Heart right ventricle (tissue), 16 donors: ENCODE measurements around the gene SLFN14. TPM values are rescaled to one million over a fixed set of nuclear protein-coding genes. Genes with fewer than 3 reads are reported as not detected.
A peak's percentile ranks its signal among the peaks of the same experiment; 100 is the strongest.

ENCODE experiments used
- ATAC-seq, 8 donors: fragments of 200-7000 bp; cut with Tn5 transposase; one replicate each; pipeline ENCODE4 v1.9.1; 2020; ENCODE audit warnings: mild to moderate bottlenecking in 8 of 8, moderate library complexity in 8 of 8, moderate number of reproducible peaks in 1 of 8
- DNase-seq, 2 donors: peaks; one replicate each; pipeline ENCODE4 v3.0.0-alpha.2; 2020
- H3K27ac ChIP-seq, 10 donors: fragments of 200-600 bp; sonication (generic) in 2 of 10; one replicate each; pipeline versions ENCODE4 v1.5.0 to v1.8.0; 2020 to 2022; ENCODE audit warnings: mild to moderate bottlenecking in 3 of 10
- H3K27me3 ChIP-seq, 7 donors: fragments of 200-600 bp; one replicate each; pipeline ENCODE4 v1.8.0; 2021 to 2022; ENCODE audit warnings: mild to moderate bottlenecking in 2 of 7
- H3K36me3 ChIP-seq, 9 donors: fragments of 200-600 bp; sonication (generic) in 1 of 9; one replicate each; pipeline versions ENCODE4 v1.5.0 to v1.8.0; 2020 to 2022; ENCODE audit warnings: mild to moderate bottlenecking in 2 of 9
- H3K4me1 ChIP-seq, 9 donors: fragments of 200-600 bp; sonication (generic) in 1 of 9; one replicate each; pipeline versions ENCODE4 v1.5.0 to v1.8.0; 2020 to 2022; ENCODE audit warnings: mild to moderate bottlenecking in 4 of 9
- H3K4me3 ChIP-seq, 10 donors: fragments of 200-600 bp; sonication (generic) in 2 of 10; one replicate each; pipeline versions ENCODE4 v1.5.0 to v1.8.0; 2020 to 2022; ENCODE audit warnings: mild to moderate bottlenecking in 7 of 10, moderate library complexity in 2 of 10
- H3K9me3 ChIP-seq, 11 donors: fragments of 200-600 bp in 10 of 11; sonication (generic) in 2 of 11; one replicate each; pipeline versions ENCODE4 v1.5.0 to v1.8.0; 2013 to 2022; ENCODE audit warnings: mild to moderate bottlenecking in 2 of 11, control low read depth in 1 of 11, moderate library complexity in 1 of 11
- WGBS, 2 donors: extraction: QIAGEN DNeasy Blood & Tissue Kit; methylation state at CpG; one replicate each; pipeline ENCODE4 v1.1.7; 2013; ENCODE audit warnings: inconsistent platforms in 1 of 2; 5-methylcytosine and 5-hydroxymethylcytosine counted together
- intact Hi-C, 10 donors: fragments of 100-400 bp; cut with DNase I; formaldehyde crosslinking; loops; one replicate each; pipeline versions ENCODE4 v1.11.1 to v1.14.2; 2022
- polyA plus RNA-seq, 2 donors: library from polyadenylated mRNA; stranded (reverse); fragments of 200-250 nt; gene quantifications; one replicate each; pipeline ENCODE4 v1.2.3, GENCODE V29; 2013
- total RNA-seq, 10 donors: library from RNA; stranded (reverse); fragmentation: NEBNext Ultra II Directional in 3 of 10; extraction: Animal tissue kit (Norgen Biotek cat#: 25700) in 3 of 10; gene quantifications; one replicate each; pipeline versions ENCODE4 v1.2.1 to v1.2.4, GENCODE V29; 2021 to 2023
- TF ChIP-seq, protein P1 (sequence below), 9 donors: fragments of 200-600 bp; sonication (generic) in 2 of 9; IDR thresholded peaks; one replicate each; pipeline versions ENCODE4 v1.5.0 to v1.8.0; 2021 to 2022; ENCODE audit warnings: antibody characterized with exemption in 9 of 9, mild to moderate bottlenecking in 5 of 9, moderate library complexity in 1 of 9
- donor health status: Arrhythmogenic right ventricular cardiomyopathy.
- donor health status: ischemic (EF 13 %, LVEDD 7.1; RV severe dilation, severe dysfunction).
- donor health status: healthy with polysubstance abuse.
- donor health status: DM: no; HTN: yes; CAD: no.
- donor health status: DM: no; HTN: no; CAD: no.
- donor health status: ischemic (EF 25% LVEDD 6.9; RV normal size, moderate dysfunction).
- donor health status: ischemic (EF 25% LVEDD 5.7; RV mildly dilated, moderate dysfunction).
- donor health status: healthy.
- donor health status: DM: yes; HTN: yes; CAD: no.
- donor health status: Ischemic cardiomyopathy.
- donor health status: ischemic (EF 35%, LVEDD 5.7; RV mildly dilated, moderate dysfunction).
- donor health status: nonischemic (EF 11% LVEDD 7.7; RV severe dilation, severe dysfunction).
- donor health status: DM: yes; HTN: yes; CAD: no.
- donor health status: PGD.
- donor health status: ischemic (EF 29% LVEDD 5.4; RV normal size, mild dysfunction).
- donor health status: nonischemic (EF 23%, LVEDD 6.1; RV moderate dilation, normal function).

Gene SLFN14
- total and polyA plus RNA-seq, 12 donors: 0.09 TPM; not detected in 11

DNA sequence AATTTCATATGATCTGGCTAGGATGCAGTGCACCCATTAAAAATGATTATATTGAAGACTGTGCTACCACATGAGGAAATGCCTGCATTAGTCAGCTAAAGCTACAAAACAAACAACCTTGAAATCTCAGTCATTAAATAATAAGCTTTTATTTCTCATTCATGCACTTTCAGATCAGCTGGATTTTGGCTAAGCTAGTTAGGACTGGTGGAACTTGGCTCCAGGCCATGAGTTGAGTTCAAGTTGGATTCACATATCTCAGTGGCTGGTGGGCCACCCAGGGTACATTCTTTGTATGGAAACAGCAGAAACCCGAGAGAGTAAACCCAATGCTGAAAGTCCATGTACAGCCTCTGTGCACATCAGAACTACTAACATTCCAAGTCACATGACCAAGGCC, 16.8 kb downstream of the SLFN14 start:
- WGBS, 2 donors: 64 to 77% methylated on average over 1 of the region's 1 CpG
- ATAC-seq: no peak
- Histone ChIP-seq H3K4me3 (no peak overlapping the region), H3K27ac (no peak overlapping the region), H3K4me1 (peaks cover 3 to 58% (median 21%) of the 10 kb centered on the region in 9 donors), H3K27me3 (no peaks in the 10 kb centered on the region), H3K36me3 (no peaks in the 10 kb centered on the region), H3K9me3 (no peaks in the 10 kb centered on the region)
- TF ChIP-seq, protein P1, sequence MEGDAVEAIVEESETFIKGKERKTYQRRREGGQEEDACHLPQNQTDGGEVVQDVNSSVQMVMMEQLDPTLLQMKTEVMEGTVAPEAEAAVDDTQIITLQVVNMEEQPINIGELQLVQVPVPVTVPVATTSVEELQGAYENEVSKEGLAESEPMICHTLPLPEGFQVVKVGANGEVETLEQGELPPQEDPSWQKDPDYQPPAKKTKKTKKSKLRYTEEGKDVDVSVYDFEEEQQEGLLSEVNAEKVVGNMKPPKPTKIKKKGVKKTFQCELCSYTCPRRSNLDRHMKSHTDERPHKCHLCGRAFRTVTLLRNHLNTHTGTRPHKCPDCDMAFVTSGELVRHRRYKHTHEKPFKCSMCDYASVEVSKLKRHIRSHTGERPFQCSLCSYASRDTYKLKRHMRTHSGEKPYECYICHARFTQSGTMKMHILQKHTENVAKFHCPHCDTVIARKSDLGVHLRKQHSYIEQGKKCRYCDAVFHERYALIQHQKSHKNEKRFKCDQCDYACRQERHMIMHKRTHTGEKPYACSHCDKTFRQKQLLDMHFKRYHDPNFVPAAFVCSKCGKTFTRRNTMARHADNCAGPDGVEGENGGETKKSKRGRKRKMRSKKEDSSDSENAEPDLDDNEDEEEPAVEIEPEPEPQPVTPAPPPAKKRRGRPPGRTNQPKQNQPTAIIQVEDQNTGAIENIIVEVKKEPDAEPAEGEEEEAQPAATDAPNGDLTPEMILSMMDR (IDR thresholded peaks at IDR 0.05): no peak
- intact Hi-C loops: loop anchor here in 2 of 10 donors (5.0 kb wide), 1 partner anchor 372 kb away; no protein-coding TSS in a partner anchor
- DNase-seq: no peak

DNA sequence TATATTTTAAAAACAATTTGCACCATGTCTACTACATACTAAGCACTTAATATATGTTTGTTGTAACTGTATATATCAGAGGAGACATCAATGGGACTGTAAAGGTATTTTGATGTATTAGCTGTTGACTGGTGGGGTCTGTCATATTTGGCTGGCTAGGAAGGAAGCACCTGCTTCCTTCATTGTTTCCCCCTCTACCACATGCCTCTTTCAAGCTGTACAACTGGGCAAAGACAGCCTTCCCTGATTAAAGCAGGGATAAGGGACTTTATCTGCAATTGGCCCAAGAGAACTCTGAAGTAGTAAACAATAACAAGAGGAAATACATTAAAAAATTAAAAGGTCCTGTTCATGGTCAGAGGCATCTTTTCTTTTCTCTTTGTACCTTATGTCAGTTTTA, 17.6 kb downstream of the SLFN14 start:
- Histone ChIP-seq H3K4me1 (peaks cover 3 to 64% (median 26%) of the 10 kb centered on the region in 9 donors), H3K36me3 (no peaks in the 10 kb centered on the region), H3K27ac (peak overlapping the region in 1 of 10 donors; percentile 0), H3K4me3 (no peak overlapping the region), H3K9me3 (no peaks in the 10 kb centered on the region), H3K27me3 (no peaks in the 10 kb centered on the region)
- DNase-seq (no peak), ATAC-seq (no peak)
- intact Hi-C loops: loop anchor here in 2 of 10 donors (5.0 kb wide), 1 partner anchor 371 kb away; no protein-coding TSS in a partner anchor
- TF ChIP-seq, protein P1 (IDR thresholded peaks at IDR 0.05): no peak

DNA sequence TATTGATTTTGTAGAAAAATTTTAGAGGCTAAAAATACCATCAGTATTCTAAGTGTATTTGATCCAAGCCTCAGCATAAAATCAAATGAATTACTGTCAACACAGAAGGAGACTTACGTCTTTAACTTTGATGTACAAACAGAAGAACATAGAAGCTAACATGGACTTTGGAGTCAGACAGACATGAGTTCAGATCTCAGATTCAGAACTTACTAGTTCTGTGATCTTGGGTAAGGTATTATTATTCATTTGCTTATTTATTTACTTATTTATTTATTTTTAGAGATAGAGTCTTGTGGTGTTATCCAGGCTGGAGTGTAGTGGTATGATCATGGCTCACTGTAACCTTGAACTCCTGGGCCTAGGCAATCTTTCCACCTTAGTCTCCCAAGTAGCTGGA, 19.2 kb downstream of the SLFN14 start:
- Histone ChIP-seq H3K4me1 (peaks cover 3 to 72% (median 39%) of the 10 kb centered on the region in 9 donors), H3K36me3 (no peaks in the 10 kb centered on the region), H3K27ac (peak overlapping the region; percentile 4 to 88 (median 71)), H3K9me3 (no peaks in the 10 kb centered on the region), H3K27me3 (no peaks in the 10 kb centered on the region), H3K4me3 (peak overlapping the region in 9 of 10 donors; percentile 10 to 46 (median 42))
- 63 to 69% methylated on average over 1 of the region's 1 CpG for WGBS, 2 donors
- ATAC-seq: no peak
- no peak for DNase-seq
- intact Hi-C loops: loop anchor here in 3 of 10 donors (2.0 to 5.0 kb wide), 2 partner anchors 299 to 369 kb away; partner anchors contain the start of gene SLFN5 (in 1 of the 3)
- TF ChIP-seq, protein P1 (IDR thresholded peaks at IDR 0.05): no peak

DNA sequence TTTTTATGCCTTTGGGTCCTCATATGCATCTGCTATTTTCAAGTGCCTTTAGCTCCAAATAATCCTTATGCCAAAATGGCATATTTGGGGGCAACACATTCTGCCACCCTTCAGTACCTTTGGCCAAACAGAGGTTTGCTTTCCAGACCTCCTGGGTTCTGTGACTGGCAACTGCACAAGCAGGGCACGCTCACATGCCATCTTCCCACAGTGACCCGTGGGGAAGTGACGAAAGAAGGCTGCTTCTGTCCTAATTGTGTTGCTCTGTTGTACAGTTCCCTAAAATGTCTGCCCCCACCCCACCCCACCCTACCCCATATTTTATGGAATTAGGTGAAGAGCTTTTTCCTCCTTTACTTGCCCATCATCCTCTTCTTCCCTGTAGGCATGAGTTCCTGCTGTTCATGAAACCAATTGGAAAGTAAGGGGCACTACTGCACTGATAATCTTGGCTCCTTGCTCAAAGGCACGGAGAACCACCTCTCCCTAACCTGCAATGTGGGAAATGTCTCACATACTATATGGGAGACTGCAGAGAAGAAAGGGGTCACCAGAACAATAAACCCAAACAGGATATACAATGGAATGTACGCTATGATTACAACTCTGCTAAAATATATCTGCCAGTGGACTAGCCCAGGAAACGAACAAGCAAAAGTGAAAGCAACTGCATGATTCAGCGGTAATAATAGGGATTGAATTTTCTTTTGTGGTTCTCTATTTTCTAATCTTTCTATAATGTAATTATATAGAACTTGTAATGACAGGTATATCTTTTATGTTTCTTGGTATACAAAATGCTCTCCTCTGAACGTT, 19.8 kb downstream of the SLFN14 start:
- TF ChIP-seq, protein P1 (IDR thresholded peaks at IDR 0.05): no peak
- DNase-seq (peak in 1 of 2 donors; percentile 35), ATAC-seq (peak in 7 of 8 donors; percentile 39 to 70 (median 57))
- peak overlapping the region in 9 of 10 donors; percentile 10 to 46 (median 42) for H3K4me3 ChIP-seq
- WGBS, 2 donors: 44 to 56% methylated on average over 8 of the region's 8 CpGs
- intact Hi-C loops: loop anchor here in 3 of 10 donors (2.0 to 5.0 kb wide), 2 partner anchors 298 to 368 kb away; partner anchors contain the start of gene SLFN5 (in 1 of the 3)
- no peaks in the 10 kb centered on the region for H3K27me3 ChIP-seq
- H3K27ac ChIP-seq: peak overlapping the region; percentile 4 to 88 (median 71)
- H3K4me1 ChIP-seq: peaks cover 3 to 68% (median 39%) of the 10 kb centered on the region in 9 donors
- no peaks in the 10 kb centered on the region for H3K9me3 ChIP-seq
- H3K36me3 ChIP-seq: no peaks in the 10 kb centered on the region
